HG02763 (cell line): Measurements from ENCODE around the gene NT5C3B.
"Not testable (repeated sequence)": the region's sequence is repeated elsewhere in the genome, so short reads cannot be mapped to it uniquely, and the experiment has no call there.

Experiments used
- ATAC-seq: cut with Tn5 transposase; IDR thresholded peaks from one replicate; pipeline ENCODE4 v1.9.1; 2021; ENCODE audit warnings: mild to moderate bottlenecking, moderate library complexity; ENCODE audit not compliant: unreplicated experiment

Gene NT5C3B

DNA sequence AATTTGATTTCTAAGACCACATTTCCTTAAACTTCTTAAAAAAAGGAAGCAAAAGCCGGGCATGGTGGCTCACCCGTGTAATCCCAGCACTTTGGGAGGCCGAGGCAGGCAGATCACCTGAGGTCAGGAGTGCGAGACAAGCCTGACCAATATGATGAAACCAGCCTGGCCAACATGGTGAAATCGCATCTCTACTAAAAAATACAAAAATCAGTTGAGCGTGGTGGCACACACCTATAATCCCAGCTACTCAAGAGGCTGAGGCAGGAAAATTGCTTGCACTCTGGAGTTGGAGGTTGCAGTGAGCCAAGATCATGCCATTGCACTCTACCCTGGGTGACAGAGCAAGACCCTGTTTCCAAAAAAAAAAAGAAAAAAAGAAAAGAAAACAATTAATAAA, 4.7 kb upstream of the NT5C3B start:
- ATAC-seq: not testable (repeated sequence)

DNA sequence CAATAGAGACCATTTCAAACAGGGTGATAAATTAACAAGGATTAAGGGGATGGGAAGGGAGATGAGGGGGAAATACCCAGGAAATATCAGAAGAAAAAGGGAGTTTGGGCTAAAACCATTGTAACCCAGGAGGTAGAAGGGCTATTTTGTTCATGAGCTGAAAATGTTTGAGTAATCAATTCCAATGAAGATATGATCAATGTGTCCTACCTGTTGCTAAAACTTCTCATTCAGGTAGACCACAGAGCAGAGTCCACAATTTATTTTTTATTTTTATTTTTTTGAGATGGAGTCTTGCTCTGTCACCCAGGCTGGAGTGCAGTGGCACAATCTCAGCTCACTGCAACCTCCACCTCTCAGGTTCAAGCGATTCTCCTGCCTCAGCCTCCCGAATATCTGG, 3.4 kb upstream of the NT5C3B start:
- ATAC-seq: not testable (repeated sequence)

DNA sequence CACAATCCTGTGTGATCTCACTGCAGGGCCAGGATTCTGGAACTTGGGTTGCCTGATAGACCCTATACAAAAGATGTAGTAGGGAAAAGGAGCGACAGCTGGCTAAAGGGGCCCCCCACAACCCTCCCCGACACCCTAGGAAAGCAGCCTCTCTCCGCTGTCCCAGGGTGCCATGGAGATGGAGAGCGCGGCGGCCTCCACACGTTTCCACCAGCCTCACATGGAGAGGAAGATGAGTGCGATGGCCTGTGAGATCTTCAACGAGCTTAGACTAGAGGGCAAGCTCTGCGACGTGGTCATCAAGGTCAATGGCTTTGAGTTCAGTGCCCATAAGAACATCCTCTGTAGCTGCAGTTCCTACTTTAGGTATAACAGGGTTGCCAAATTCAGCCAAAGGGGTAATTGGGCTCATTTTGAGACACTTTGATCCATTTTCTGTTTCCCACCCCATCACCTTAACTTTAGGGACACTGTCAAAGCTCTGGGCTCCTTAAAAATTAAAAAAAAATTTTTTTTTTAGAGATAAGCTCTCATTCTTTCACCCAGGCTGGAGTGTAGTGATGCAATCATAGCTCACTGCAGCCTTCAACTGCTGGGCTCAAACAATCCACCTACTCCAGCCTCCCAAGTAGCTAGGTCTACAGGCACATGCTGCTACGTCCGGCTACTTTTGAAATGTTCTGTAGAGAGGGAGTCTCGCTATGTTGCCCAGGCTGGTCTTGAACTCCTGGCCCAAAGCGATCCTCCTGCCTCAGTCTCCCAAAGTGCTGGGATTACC, 1.9 kb upstream of the NT5C3B start, which contains the start of gene KLHL10:
Gene KLHL10 (plus strand): TSS at position 65 of the 778 bp plus-strand sequence. CDS start 108 bp downstream, at position 173.
- no peak for ATAC-seq

GRCh38 chr17:41836550-41837196, 641 bp upstream of the NT5C3B start:
- no peak for ATAC-seq

DNA sequence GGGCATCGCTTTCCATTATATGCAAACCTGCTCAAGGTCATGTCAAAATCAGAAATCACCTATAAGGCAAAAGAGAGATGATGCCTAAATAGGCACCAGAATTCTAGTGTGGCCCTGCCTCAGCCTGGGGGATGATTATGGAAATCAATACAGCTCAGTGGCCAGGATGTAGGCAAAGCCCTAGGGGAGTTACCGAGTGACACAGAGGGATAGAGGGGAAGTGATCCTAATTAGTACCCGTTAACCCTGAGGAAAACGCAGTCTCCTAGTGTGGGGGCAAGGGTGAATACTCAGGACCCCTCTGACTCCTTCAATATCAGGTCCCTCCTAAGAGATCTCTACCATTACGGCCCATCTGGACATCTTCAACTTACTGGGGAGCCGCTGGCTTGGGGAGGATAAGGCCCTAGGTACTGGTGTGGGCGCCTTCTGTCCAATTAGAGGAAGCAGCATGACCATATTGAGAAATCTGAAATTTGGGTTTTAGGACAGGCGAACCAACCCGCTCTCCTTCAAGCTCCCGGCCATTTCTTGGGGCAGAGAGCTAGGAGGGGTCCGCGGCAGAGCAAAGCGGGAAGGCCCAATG, 725 bp downstream of the NT5C3B start:
- no peak for ATAC-seq

DNA sequence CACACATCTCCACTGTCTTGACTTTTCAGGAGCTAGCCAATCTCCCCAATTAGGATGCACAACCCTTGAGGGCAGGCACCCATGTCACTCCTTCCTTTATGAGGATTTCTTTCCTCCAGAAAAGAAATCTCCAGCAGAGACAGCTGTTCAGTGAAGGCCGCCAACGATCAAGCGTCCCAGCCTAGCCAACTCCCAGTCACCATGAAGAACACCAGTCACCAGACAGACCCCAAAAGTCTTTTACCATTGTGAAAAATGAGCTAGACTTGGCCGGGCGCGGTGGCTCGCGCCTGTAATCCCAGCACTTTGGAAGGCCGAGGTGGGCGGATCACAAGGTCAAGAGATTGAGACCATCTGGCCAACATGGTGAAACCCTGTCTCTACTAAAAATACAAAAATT, 6.1 kb downstream of the NT5C3B start:
- not testable (repeated sequence) for ATAC-seq

DNA sequence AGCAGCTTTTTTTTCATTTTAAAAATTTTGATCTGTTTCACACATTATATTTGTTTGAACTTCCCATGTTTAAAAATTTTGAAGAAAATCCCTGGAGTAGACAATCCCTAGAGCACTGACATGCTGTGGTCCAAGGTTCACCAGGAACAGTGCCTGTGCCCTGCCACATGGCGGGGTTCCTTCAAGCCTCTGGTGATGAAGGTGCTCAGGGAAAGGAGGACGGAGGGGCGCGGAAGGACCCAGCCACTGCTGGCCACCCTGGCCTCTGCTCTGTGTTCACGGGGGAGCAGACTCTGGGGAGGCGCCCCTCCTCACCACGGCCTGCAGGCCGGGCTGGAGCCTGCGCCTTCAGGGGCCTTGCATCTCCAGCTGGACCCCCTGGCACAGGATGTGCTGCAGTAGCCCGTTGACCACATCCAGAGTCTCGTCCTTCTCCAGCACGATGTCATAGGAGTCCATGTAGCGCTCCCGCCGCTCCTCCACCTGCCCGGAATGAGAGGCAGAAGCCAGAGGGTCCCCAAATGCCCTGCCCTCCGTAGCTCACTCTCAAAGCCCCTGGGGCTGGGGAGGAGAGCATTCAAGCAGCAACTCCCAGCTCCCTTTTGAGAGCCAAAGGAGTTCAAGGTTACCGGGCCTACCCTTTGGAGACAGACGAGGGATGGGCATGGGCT, 10.7 kb downstream of the NT5C3B start:
- no peak for ATAC-seq

- no peak for ATAC-seq
These were observed 11.9 kb downstream of the NT5C3B start for GRCh38 chr17:41824086-41824485.

- no peak for ATAC-seq
These were observed 12.5 kb downstream of the NT5C3B start for GRCh38 chr17:41823580-41823979.

- ATAC-seq: no peak
These were observed 12.9 kb downstream of the NT5C3B start for GRCh38 chr17:41823141-41823524.

GRCh38 chr17:41822216-41823140, 13.6 kb downstream of the NT5C3B start:
- no peak for ATAC-seq

DNA sequence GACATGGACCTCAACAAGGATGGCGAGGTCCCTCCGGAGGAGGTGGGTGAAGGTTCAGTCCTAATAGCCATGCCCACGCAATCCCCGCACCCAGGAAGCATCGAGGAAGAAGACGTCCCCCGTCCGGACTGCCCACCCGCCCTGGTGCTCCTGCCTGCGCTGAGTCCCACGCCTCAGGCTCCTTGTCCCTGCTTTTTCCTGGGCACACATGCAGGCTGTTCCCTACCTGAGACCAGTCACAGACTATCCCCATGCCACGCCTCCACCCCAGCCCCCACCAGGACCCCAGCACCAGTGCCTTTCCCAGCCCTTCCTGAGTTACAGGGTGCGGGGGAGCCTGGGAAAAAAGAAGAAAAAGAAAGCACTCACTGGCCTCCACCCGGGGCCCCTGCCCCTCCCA, 14.3 kb downstream of the NT5C3B start:
- no peak for ATAC-seq

- no peak for ATAC-seq
These were observed 18.0 kb downstream of the NT5C3B start for GRCh38 chr17:41818024-41818423.

GRCh38 chr17:41816637-41817320, 19.3 kb downstream of the NT5C3B start:
- no peak for ATAC-seq

DNA sequence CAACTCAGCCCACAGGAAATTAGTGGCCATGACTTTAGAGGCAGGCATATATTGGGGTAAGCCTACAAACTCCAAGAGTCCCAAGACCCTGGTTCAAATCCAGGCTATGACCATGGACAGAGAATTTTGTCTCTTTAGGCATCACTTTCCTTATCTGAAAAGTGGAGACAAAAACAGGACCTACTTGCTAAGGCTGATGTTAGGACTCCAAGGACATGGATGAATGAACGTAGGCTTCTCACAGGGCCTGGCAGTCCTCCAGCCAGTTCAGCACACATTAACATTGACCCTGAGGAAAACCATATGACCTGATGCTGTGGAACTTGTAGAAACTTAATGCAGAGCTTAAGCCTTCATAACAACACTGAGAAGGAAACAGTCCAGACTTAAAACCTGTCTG, 21.8 kb downstream of the NT5C3B start:
- ATAC-seq: no peak

- ATAC-seq: no peak
These were observed 22.3 kb downstream of the NT5C3B start for GRCh38 chr17:41813699-41814124.

DNA sequence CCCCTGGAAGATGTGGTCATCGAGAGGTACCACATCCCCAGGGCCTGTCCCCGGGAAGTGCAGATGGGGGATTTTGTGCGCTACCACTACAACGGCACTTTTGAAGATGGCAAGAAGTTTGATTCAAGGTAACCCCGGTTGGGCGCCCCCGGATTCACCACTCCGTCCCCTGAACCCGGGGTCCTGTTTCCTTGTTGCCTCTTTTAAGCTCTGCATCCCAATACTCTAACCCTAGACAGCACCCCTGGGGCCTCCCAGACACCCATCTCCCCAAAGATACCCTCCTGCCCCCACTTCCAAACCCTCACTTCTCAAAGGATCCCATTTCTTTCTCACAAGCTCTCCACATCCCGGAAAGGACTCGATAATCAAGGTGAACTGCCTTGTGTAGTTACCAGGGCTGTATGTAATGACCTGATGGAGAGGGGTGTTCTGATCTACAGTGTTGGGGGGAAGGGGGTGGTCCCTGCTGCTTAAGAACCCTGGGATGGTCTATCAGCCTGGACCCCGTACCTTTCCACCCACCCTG, 22.8 kb downstream of the NT5C3B start:
- ATAC-seq: no peak

DNA sequence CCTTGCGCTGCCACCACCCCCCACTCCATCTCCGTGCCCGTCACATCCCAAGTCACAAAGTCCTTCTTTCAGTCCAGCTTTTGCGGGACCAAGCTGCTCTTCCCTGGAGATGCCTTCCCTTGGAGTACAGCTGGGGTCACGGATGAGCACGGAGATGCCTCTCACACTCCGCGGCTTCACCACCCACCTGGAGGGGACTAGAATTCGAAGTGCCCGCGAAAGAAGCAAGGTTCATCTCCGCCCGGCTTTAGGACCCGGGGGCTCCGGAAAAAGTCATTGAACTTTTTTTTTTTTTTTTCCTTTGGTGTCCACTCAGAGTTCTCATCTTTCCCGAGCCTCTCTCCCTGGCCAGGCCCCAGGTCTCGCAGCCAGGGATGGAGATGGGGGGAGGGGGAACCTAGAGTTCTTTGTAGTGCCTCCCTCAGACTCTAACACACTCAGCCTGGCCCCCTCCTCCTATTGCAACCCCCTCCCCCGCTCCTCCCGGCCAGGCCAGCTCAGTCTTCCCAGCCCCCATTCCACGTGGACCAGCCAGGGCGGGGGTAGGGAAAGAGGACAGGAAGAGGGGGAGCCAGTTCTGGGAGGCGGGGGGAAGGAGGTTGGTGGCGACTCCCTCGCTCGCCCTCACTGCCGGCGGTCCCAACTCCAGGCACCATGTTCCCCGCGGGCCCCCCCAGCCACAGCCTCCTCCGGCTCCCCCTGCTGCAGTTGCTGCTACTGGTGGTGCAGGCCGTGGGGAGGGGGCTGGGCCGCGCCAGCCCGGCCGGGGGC, 23.5 kb downstream of the NT5C3B start, which contains the start of gene FKBP10:
Gene FKBP10 (plus strand): TSS at position 624 of the 771 bp plus-strand sequence. CDS start 31 bp downstream, at position 655.
- ATAC-seq: no peak
